HG03460 (cell line): Measurements from ENCODE around the gene ADK.
"Not testable (repeated sequence)": the region's sequence is repeated elsewhere in the genome, so short reads cannot be mapped to it uniquely, and the experiment has no call there.

Experiments
- ATAC-seq: cut with Tn5 transposase; IDR thresholded peaks from one replicate; pipeline ENCODE4 v1.9.1; 2021; ENCODE audit not compliant: unreplicated experiment

The ADK gene

GRCh38 chr10:74527611-74528010 is 376.6 kb downstream of the ADK start:
- ATAC-seq = not testable (repeated sequence)

GRCh38 chr10:74529205-74529604 is 378.2 kb downstream of the ADK start:
- ATAC-seq = no peak

- no peak for ATAC-seq
Observed at GRCh38 chr10:74530981-74531380, 380.0 kb downstream of the ADK start.

GRCh38 chr10:74539317-74539716 is 388.3 kb downstream of the ADK start:
- no peak for ATAC-seq

- no peak for ATAC-seq
Observed at GRCh38 chr10:74541375-74541774, 390.4 kb downstream of the ADK start.

GRCh38 chr10:74542077-74542476 is 391.1 kb downstream of the ADK start:
- no peak for ATAC-seq

- no peak for ATAC-seq
Observed at GRCh38 chr10:74543276-74543675, 392.3 kb downstream of the ADK start.

- no peak for ATAC-seq
Observed at GRCh38 chr10:74544106-74544505, 393.1 kb downstream of the ADK start.

GRCh38 chr10:74548676-74549075 is 397.7 kb downstream of the ADK start:
- ATAC-seq = no peak

- ATAC-seq = no peak
Observed at GRCh38 chr10:74556072-74556705, 405.2 kb downstream of the ADK start.

- no peak for ATAC-seq
Observed at GRCh38 chr10:74557098-74557497, 406.1 kb downstream of the ADK start.

GRCh38 chr10:74558403-74558802 is 407.4 kb downstream of the ADK start:
- ATAC-seq = no peak

GRCh38 chr10:74558897-74559296 is 407.9 kb downstream of the ADK start:
- no peak for ATAC-seq

GRCh38 chr10:74568896-74569295 is 417.9 kb downstream of the ADK start:
- not testable (repeated sequence) for ATAC-seq

- not testable (repeated sequence) for ATAC-seq
Observed at GRCh38 chr10:74573497-74573896, 422.5 kb downstream of the ADK start.

GRCh38 chr10:74575191-74575720 is 424.2 kb downstream of the ADK start:
- no peak for ATAC-seq

GRCh38 chr10:74575912-74576311 is 424.9 kb downstream of the ADK start:
- no peak for ATAC-seq

- no peak for ATAC-seq
Observed at GRCh38 chr10:74576586-74576985, 425.6 kb downstream of the ADK start.

GRCh38 chr10:74580438-74580837 is 429.4 kb downstream of the ADK start:
- ATAC-seq = not testable (repeated sequence)

- no peak for ATAC-seq
Observed at GRCh38 chr10:74582566-74582965, 431.5 kb downstream of the ADK start.

- peak; percentile 62 for ATAC-seq
Observed at GRCh38 chr10:74585231-74586087, 434.4 kb downstream of the ADK start.

- no peak for ATAC-seq
Observed at GRCh38 chr10:74586088-74586585, 435.1 kb downstream of the ADK start.
